Mononuclear cell (primary cell): ENCODE data around the gene SPATS2. TPM values are rescaled to one million over a fixed set of nuclear protein-coding genes. Genes with fewer than 3 reads are reported as not detected.

Experiments
- H3K27me3 ChIP-seq: 2 replicates; pipeline ENCODE4 v1.6.0; 2011; ENCODE audit warnings: low read length, control low read depth; ENCODE audit not compliant: insufficient read depth
- H3K4me1 ChIP-seq: 2 replicates; pipeline ENCODE4 v1.5.1; 2011; ENCODE audit warnings: mild to moderate bottlenecking, low read length, control low read depth; ENCODE audit not compliant: insufficient read depth
- H3K4me3 ChIP-seq: 2 replicates; pipeline ENCODE4 v1.5.1; 2011; ENCODE audit warnings: mild to moderate bottlenecking, low read length, moderate library complexity
- H3K9me3 ChIP-seq: 2 replicates; pipeline ENCODE4 v1.5.1; 2011; ENCODE audit warnings: low read depth, mild to moderate bottlenecking, control low read depth, low read length
- total RNA-seq: library from RNA; depleted of rRNA; stranded (reverse); fragments of >200 nt; gene quantifications from one replicate; pipeline ENCODE4 v1.2.3, GENCODE V29; 2012

SPATS2 gene
- total RNA-seq, 1 donor: 5.2 TPM

- H3K4me3 ChIP-seq: no peak overlapping the region
- no peaks in the 10 kb centered on the region for H3K4me1 ChIP-seq
- H3K9me3 ChIP-seq: no peaks in the 10 kb centered on the region
- no peaks in the 10 kb centered on the region for H3K27me3 ChIP-seq
These were observed 188.5 kb downstream of the SPATS2 start for GRCh38 chr12:49555631-49556390.

GRCh38 chr12:49556391-49557186, 189.3 kb downstream of the SPATS2 start:
- Histone ChIP-seq H3K9me3 (no peaks in the 10 kb centered on the region), H3K27me3 (no peaks in the 10 kb centered on the region), H3K4me1 (no peaks in the 10 kb centered on the region), H3K4me3 (no peak overlapping the region)

GRCh38 chr12:49557187-49557916, 190.1 kb downstream of the SPATS2 start:
- Histone ChIP-seq H3K9me3 (no peaks in the 10 kb centered on the region), H3K27me3 (no peaks in the 10 kb centered on the region), H3K4me1 (no peaks in the 10 kb centered on the region), H3K4me3 (no peak overlapping the region)

- H3K4me1 ChIP-seq: no peaks in the 10 kb centered on the region
- no peaks in the 10 kb centered on the region for H3K9me3 ChIP-seq
- H3K27me3 ChIP-seq: no peaks in the 10 kb centered on the region
- no peak overlapping the region for H3K4me3 ChIP-seq
These were observed 190.6 kb downstream of the SPATS2 start for GRCh38 chr12:49557917-49558215.

- no peak overlapping the region for H3K4me3 ChIP-seq
- no peaks in the 10 kb centered on the region for H3K27me3 ChIP-seq
- H3K4me1 ChIP-seq: no peaks in the 10 kb centered on the region
- H3K9me3 ChIP-seq: no peaks in the 10 kb centered on the region
These were observed 191.3 kb downstream of the SPATS2 start for GRCh38 chr12:49558526-49558925.

- no peaks in the 10 kb centered on the region for H3K9me3 ChIP-seq
- peaks cover 2% of the 10 kb centered on the region for H3K4me1 ChIP-seq
- no peaks in the 10 kb centered on the region for H3K27me3 ChIP-seq
- H3K4me3 ChIP-seq: no peak overlapping the region
These were observed 191.9 kb downstream of the SPATS2 start for GRCh38 chr12:49559011-49559675.

- Histone ChIP-seq H3K9me3 (no peaks in the 10 kb centered on the region), H3K4me3 (no peak overlapping the region), H3K4me1 (peaks cover 18% of the 10 kb centered on the region), H3K27me3 (no peaks in the 10 kb centered on the region)
These were observed 193.4 kb downstream of the SPATS2 start for GRCh38 chr12:49560695-49561094.

- Histone ChIP-seq H3K27me3 (no peaks in the 10 kb centered on the region), H3K9me3 (no peaks in the 10 kb centered on the region), H3K4me1 (peaks cover 31% of the 10 kb centered on the region), H3K4me3 (no peak overlapping the region)
These were observed 195.0 kb downstream of the SPATS2 start for GRCh38 chr12:49562233-49562632.

GRCh38 chr12:49562831-49563230, 195.6 kb downstream of the SPATS2 start:
- Histone ChIP-seq H3K4me1 (peaks cover 34% of the 10 kb centered on the region), H3K27me3 (no peaks in the 10 kb centered on the region), H3K4me3 (no peak overlapping the region), H3K9me3 (no peaks in the 10 kb centered on the region)

GRCh38 chr12:49563951-49564685, 196.9 kb downstream of the SPATS2 start:
- peaks cover 41% of the 10 kb centered on the region for H3K4me1 ChIP-seq
- H3K27me3 ChIP-seq: no peaks in the 10 kb centered on the region

GRCh38 chr12:49564686-49565405, 197.6 kb downstream of the SPATS2 start:
- H3K4me1 ChIP-seq: peaks cover 44% of the 10 kb centered on the region
- no peaks in the 10 kb centered on the region for H3K9me3 ChIP-seq
- H3K4me3 ChIP-seq: no peak overlapping the region
- H3K27me3 ChIP-seq: no peaks in the 10 kb centered on the region

More at GRCh38 chr12:49563951-49564685, 196.9 kb downstream of the SPATS2 start:
- Histone ChIP-seq H3K4me3 (no peak overlapping the region), H3K9me3 (no peaks in the 10 kb centered on the region)

- H3K4me1 ChIP-seq: peaks cover 47% of the 10 kb centered on the region
- H3K27me3 ChIP-seq: no peaks in the 10 kb centered on the region
- H3K9me3 ChIP-seq: no peaks in the 10 kb centered on the region
- no peak overlapping the region for H3K4me3 ChIP-seq
These were observed 198.4 kb downstream of the SPATS2 start for GRCh38 chr12:49565406-49566265.

- H3K4me3 ChIP-seq: no peak overlapping the region
- H3K27me3 ChIP-seq: no peaks in the 10 kb centered on the region
- no peaks in the 10 kb centered on the region for H3K9me3 ChIP-seq
- H3K4me1 ChIP-seq: peaks cover 47% of the 10 kb centered on the region
These were observed 199.1 kb downstream of the SPATS2 start for GRCh38 chr12:49566361-49566760.
